Stimulated activated memory B cell treated with anti-CD40 and anti-IgM and Interleukin-4, amounts not matched to agents 10 μg/mL and 1 μg/mL and 100 μg/mL, for 72 hours (primary cell): ENCODE measurements around the gene NELL2.

Experiments used
- ATAC-seq: fragments of 150-1000 bp; cut with Tn5 transposase; 2 replicates; pipeline ENCODE4 v1.10.0; 2021
- H3K27ac Mint-ChIP-seq: one replicate; pipeline ENCODE4 v1.8.0; 2022; ENCODE audit warnings: mild to moderate bottlenecking, mixed read lengths
- H3K27me3 Mint-ChIP-seq: one replicate; pipeline ENCODE4 v1.8.0; 2022; ENCODE audit warnings: mixed read lengths
- H3K36me3 Mint-ChIP-seq: one replicate; pipeline ENCODE4 v1.8.0; 2022; ENCODE audit warnings: mixed read lengths
- H3K4me1 Mint-ChIP-seq: one replicate; pipeline ENCODE4 v1.8.0; 2022; ENCODE audit warnings: mixed read lengths
- H3K4me3 Mint-ChIP-seq: one replicate; pipeline ENCODE4 v1.8.0; 2022; ENCODE audit warnings: mild to moderate bottlenecking, moderate library complexity, mixed read lengths
- H3K9me3 Mint-ChIP-seq: one replicate; pipeline ENCODE4 v1.8.0; 2022; ENCODE audit warnings: mixed read lengths

The NELL2 gene

GRCh38 chr12:44500423-44500822 lies 375.7 kb downstream of the NELL2 start:
- no peaks in the 10 kb centered on the region for H3K27me3 Mint-ChIP-seq
- ATAC-seq: no peak
- no peak overlapping the region for H3K27ac Mint-ChIP-seq
- H3K9me3 Mint-ChIP-seq: no peaks in the 10 kb centered on the region
- no peaks in the 10 kb centered on the region for H3K4me1 Mint-ChIP-seq
- no peaks in the 10 kb centered on the region for H3K36me3 Mint-ChIP-seq
- H3K4me3 Mint-ChIP-seq: no peak overlapping the region

- Mint-ChIP-seq H3K4me3 (no peak overlapping the region), H3K4me1 (no peaks in the 10 kb centered on the region), H3K27ac (no peak overlapping the region), H3K27me3 (no peaks in the 10 kb centered on the region), H3K9me3 (no peaks in the 10 kb centered on the region), H3K36me3 (no peaks in the 10 kb centered on the region)
- no peak for ATAC-seq
Measured at GRCh38 chr12:44497044-44497443, 379.1 kb downstream of the NELL2 start.

GRCh38 chr12:44490181-44490580 lies 385.9 kb downstream of the NELL2 start:
- Mint-ChIP-seq H3K27ac (no peak overlapping the region), H3K36me3 (no peaks in the 10 kb centered on the region), H3K27me3 (no peaks in the 10 kb centered on the region), H3K4me1 (no peaks in the 10 kb centered on the region), H3K9me3 (no peaks in the 10 kb centered on the region), H3K4me3 (no peak overlapping the region)
- no peak for ATAC-seq

- no peak for ATAC-seq
- Mint-ChIP-seq H3K36me3 (no peaks in the 10 kb centered on the region), H3K9me3 (peaks cover 4% of the 10 kb centered on the region), H3K4me3 (no peak overlapping the region), H3K4me1 (no peaks in the 10 kb centered on the region), H3K27ac (no peak overlapping the region), H3K27me3 (no peaks in the 10 kb centered on the region)
Measured at GRCh38 chr12:44488180-44488579, 387.9 kb downstream of the NELL2 start.

GRCh38 chr12:44484862-44485261 lies 391.3 kb downstream of the NELL2 start:
- Mint-ChIP-seq H3K4me1 (no peaks in the 10 kb centered on the region), H3K27ac (no peak overlapping the region), H3K27me3 (no peaks in the 10 kb centered on the region), H3K36me3 (no peaks in the 10 kb centered on the region), H3K9me3 (peaks cover 4% of the 10 kb centered on the region), H3K4me3 (no peak overlapping the region)
- ATAC-seq: no peak

- Mint-ChIP-seq H3K27ac (no peak overlapping the region), H3K4me3 (no peak overlapping the region), H3K27me3 (no peaks in the 10 kb centered on the region), H3K36me3 (no peaks in the 10 kb centered on the region), H3K9me3 (peaks cover 18% of the 10 kb centered on the region), H3K4me1 (no peaks in the 10 kb centered on the region)
- no peak for ATAC-seq
Measured at GRCh38 chr12:44477331-44477980, 398.7 kb downstream of the NELL2 start.

- Mint-ChIP-seq H3K36me3 (no peaks in the 10 kb centered on the region), H3K27ac (no peak overlapping the region), H3K9me3 (peaks cover 18% of the 10 kb centered on the region), H3K4me3 (no peak overlapping the region), H3K4me1 (no peaks in the 10 kb centered on the region), H3K27me3 (no peaks in the 10 kb centered on the region)
- ATAC-seq: no peak
Measured at GRCh38 chr12:44476683-44477082, 399.4 kb downstream of the NELL2 start.

- no peaks in the 10 kb centered on the region for H3K4me1 Mint-ChIP-seq
- peaks cover 10% of the 10 kb centered on the region for H3K27me3 Mint-ChIP-seq
- ATAC-seq: no peak
- H3K9me3 Mint-ChIP-seq: peaks cover 8% of the 10 kb centered on the region
- no peak overlapping the region for H3K4me3 Mint-ChIP-seq
- no peak overlapping the region for H3K27ac Mint-ChIP-seq
- no peaks in the 10 kb centered on the region for H3K36me3 Mint-ChIP-seq
Measured at GRCh38 chr12:44465139-44465538, 411.0 kb downstream of the NELL2 start.

GRCh38 chr12:44464180-44464579 lies 411.9 kb downstream of the NELL2 start:
- H3K9me3 Mint-ChIP-seq: peaks cover 8% of the 10 kb centered on the region
- H3K4me1 Mint-ChIP-seq: no peaks in the 10 kb centered on the region
- no peak overlapping the region for H3K27ac Mint-ChIP-seq
- H3K27me3 Mint-ChIP-seq: peaks cover 16% of the 10 kb centered on the region
- ATAC-seq: no peak
- H3K36me3 Mint-ChIP-seq: no peaks in the 10 kb centered on the region
- H3K4me3 Mint-ChIP-seq: no peak overlapping the region

GRCh38 chr12:44462729-44463128 lies 413.4 kb downstream of the NELL2 start:
- Mint-ChIP-seq H3K9me3 (peaks cover 8% of the 10 kb centered on the region), H3K27ac (no peak overlapping the region), H3K4me1 (no peaks in the 10 kb centered on the region), H3K27me3 (peaks cover 16% of the 10 kb centered on the region), H3K4me3 (no peak overlapping the region), H3K36me3 (no peaks in the 10 kb centered on the region)
- ATAC-seq: no peak

GRCh38 chr12:44460261-44460660 lies 415.9 kb downstream of the NELL2 start:
- ATAC-seq: no peak
- H3K36me3 Mint-ChIP-seq: no peaks in the 10 kb centered on the region
- no peak overlapping the region for H3K4me3 Mint-ChIP-seq
- no peaks in the 10 kb centered on the region for H3K4me1 Mint-ChIP-seq
- peaks cover 16% of the 10 kb centered on the region for H3K27me3 Mint-ChIP-seq
- no peak overlapping the region for H3K27ac Mint-ChIP-seq
- H3K9me3 Mint-ChIP-seq: peaks cover 3% of the 10 kb centered on the region

GRCh38 chr12:44459569-44459968 lies 416.5 kb downstream of the NELL2 start:
- no peaks in the 10 kb centered on the region for H3K36me3 Mint-ChIP-seq
- ATAC-seq: peak; percentile 39
- H3K27ac Mint-ChIP-seq: no peak overlapping the region
- no peaks in the 10 kb centered on the region for H3K9me3 Mint-ChIP-seq
- no peak overlapping the region for H3K4me3 Mint-ChIP-seq
- H3K27me3 Mint-ChIP-seq: peaks cover 16% of the 10 kb centered on the region
- H3K4me1 Mint-ChIP-seq: no peaks in the 10 kb centered on the region
